AG09319 (cell line): ENCODE results near the gene KIAA1328.
"Not testable (repeated sequence)": the region's sequence is repeated elsewhere in the genome, so short reads cannot be mapped to it uniquely, and the experiment has no call there.

Experiments used
- DNase-seq: peaks from one replicate; pipeline ENCODE4 v3.0.0-alpha.2; 2010; ENCODE audit warnings: low read depth; ENCODE audit errors: extremely low read depth
- TF ChIP-seq, protein P1 (sequence below): IDR thresholded peaks from 2 replicates; pipeline ENCODE4 v1.5.1; 2011; ENCODE audit warnings: low read depth, mild to moderate bottlenecking, inconsistent platforms, low read length, moderate library complexity

The KIAA1328 gene

DNA sequence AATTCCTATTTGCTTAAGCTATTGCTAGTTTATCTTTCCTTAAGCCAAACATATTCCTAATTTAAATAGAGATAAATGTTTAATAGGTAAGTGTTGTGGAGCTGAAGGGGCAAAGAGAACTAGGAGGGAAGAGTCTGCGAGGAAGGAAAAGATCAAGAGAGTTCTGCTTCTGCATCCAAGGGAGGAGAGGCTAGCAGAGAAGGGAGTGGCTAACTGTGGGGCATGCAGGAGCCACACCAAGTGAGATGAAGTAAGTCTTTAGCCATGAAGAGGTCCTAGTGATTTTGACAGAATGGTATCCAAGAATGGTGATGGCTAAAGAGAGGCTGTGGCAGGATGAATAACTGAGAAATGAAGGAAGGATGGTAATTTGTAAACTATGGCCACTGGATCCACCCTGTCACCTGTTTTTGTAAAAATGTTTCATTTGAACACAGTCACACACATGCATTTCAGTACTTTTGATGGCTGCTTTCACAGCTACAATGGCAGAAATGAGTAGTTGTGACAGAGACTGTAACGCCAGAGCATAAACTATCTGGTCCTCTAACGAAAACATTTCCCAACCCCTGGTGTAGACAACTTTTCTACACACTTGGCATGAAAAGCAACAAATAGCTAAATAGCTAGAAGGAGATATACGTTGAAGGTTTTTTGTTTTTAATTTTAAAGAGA is 15.7 kb upstream of the KIAA1328 start:
- TF ChIP-seq, protein P1, sequence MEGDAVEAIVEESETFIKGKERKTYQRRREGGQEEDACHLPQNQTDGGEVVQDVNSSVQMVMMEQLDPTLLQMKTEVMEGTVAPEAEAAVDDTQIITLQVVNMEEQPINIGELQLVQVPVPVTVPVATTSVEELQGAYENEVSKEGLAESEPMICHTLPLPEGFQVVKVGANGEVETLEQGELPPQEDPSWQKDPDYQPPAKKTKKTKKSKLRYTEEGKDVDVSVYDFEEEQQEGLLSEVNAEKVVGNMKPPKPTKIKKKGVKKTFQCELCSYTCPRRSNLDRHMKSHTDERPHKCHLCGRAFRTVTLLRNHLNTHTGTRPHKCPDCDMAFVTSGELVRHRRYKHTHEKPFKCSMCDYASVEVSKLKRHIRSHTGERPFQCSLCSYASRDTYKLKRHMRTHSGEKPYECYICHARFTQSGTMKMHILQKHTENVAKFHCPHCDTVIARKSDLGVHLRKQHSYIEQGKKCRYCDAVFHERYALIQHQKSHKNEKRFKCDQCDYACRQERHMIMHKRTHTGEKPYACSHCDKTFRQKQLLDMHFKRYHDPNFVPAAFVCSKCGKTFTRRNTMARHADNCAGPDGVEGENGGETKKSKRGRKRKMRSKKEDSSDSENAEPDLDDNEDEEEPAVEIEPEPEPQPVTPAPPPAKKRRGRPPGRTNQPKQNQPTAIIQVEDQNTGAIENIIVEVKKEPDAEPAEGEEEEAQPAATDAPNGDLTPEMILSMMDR = no peak

DNA sequence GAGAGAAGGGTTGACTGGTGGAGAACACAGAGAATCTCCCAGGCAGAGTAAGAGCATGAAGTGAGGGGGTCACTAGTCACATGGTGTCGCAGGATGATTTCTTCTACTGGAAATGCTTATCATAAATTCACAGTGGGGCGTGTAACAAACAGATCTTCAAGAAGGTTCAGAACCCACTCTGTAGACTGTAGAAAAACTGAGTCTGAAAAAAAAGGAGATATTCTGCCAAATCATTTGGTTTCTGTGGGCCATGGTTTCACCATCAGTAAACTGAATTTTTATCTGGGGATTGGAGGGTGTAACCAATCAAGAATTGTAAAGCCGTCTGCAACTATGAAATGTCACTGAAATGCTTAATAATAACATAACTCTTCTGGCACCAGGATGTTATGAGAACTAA is 15.1 kb upstream of the KIAA1328 start:
- no peak for DNase-seq
- TF ChIP-seq, protein P1 = no peak

More for the DNA sequence above, 15.7 kb upstream of the KIAA1328 start:
- DNase-seq = no peak

DNA sequence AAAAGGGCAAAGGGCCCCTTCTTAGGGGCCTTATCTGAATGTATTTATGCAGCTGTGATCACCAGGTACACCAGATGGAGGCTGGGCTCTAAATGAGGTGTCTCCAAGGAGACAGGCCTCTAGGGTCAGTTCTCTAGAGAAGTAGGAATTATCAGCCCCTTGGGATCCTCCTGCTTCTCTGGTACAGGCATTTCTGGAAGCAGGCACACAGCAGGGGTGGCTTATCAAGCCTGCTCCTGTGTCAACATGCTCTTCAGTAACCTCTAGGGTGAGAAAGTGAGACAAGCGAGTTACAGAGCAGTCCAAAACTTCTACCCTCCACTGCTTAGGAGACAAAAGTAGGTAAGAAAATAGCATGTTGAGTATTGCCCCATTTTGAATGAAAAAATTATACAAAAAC is 13.9 kb upstream of the KIAA1328 start:
- DNase-seq = no peak
- TF ChIP-seq, protein P1 = no peak

DNA sequence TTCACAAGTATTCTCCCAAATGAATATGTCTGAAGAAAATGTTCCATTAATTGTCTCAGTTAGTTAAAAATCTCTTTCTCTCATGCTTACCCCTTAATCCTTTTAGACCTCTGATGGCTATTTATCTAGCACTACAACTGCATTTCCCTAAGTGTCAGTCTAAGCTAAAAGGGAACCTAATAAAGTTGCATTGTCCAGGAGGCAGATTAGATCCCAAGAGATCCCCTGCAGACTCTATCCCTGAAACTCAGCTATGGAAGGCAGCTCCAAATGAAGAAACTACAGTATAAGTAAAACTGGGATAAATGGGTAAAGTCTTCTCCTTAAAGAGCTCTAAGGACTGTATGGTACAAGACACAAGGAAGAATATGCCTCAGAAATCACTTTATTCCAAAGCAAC is 12.8 kb upstream of the KIAA1328 start:
- DNase-seq = not testable (repeated sequence)

DNA sequence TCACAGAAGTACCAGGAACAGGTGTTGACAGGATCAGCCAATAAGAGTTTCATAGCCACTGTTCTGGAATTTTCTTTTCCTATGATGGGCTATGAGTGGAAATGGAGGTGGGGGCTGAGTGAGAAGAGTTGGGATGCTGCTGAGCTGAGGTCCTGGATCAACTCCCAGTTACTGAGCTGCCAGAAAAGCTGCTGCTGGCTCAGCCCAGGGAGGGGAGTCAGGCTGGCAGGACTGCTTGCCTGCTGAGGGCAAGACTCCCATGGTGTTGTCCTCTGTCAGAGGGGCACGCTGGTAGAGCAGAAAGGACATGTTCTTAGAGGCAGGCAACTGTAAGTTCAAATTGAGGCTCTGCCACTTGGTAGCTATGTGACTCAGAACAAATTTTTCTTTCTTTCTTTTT is 11.9 kb upstream of the KIAA1328 start:
- TF ChIP-seq, protein P1 = no peak
- DNase-seq = no peak

DNA sequence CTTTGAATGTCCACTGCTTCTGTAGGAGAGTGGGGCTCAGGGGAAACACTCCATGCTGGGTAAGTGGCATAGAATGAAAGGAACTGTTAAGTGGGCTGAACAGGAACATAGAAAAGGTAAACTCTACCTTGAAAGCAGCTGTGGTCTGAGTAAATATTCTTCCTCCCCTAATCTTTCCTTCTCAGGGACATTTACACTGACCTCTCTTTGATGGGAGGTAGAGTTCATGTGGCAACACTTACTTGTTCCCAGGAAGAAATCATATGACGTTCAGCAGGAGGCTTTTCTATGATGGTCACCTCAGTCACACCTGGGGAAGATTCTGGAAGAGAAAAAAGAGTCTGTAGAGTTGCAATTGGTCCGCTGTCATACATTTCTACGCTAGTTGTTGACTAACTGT is 10.3 kb upstream of the KIAA1328 start:
- TF ChIP-seq, protein P1 = no peak
- DNase-seq = no peak

DNA sequence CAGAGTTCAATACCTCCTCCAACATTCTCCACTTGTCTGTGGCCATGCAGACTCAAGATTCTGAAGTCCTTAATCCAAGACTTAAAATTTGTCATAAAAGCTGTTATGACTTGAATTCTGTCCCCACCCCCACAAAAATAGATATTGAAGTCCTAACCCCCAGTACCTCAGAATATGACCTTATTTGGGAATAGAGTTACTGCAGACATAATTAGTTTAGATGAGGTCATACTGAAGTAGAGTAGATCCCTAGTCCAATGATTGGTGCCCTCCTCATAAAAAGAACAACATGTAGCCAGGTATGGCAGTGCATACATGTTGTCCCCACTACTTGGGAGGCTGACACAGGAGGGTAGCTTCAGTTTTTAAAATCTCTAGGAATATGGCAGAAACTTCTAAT is 9.3 kb upstream of the KIAA1328 start:
- no peak for DNase-seq
- TF ChIP-seq, protein P1 = no peak

DNA sequence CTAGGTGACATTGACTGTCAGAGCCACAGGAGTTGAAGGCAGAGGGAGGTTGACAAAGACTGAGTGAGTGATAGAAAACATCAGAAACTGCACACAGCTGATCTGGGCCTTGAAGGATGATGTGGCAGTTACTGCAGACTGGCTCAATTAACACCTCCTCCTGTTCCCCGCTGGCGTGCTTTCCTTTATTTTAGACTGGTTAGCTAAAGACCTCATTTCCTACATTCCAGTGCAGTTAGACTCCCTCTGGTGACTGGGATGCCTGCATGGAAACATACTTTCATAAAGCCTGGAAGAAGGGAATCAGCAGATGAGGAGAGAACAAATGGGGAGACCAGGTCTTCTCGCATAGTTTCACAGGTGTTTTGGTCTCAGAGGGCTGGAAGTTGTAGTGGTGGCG is 7.2 kb upstream of the KIAA1328 start:
- TF ChIP-seq, protein P1 = no peak
- no peak for DNase-seq
